GM18909 (cell line): ENCODE measurements around the gene OLFM2.
A peak's percentile ranks its signal among the peaks of the same experiment; 100 is the strongest.
"Not testable (repeated sequence)": the region's sequence is repeated elsewhere in the genome, so short reads cannot be mapped to it uniquely, and the experiment has no call there.

Source experiments
- ATAC-seq: cut with Tn5 transposase; IDR thresholded peaks from one replicate; pipeline ENCODE4 v1.9.1; 2021; ENCODE audit warnings: mild to moderate bottlenecking; ENCODE audit not compliant: unreplicated experiment, poor library complexity

The OLFM2 gene

GRCh38 chr19:9945319-9945966, 9.1 kb upstream of the OLFM2 start:
- no peak for ATAC-seq

GRCh38 chr19:9943744-9944143, 7.4 kb upstream of the OLFM2 start:
- ATAC-seq: no peak

- no peak for ATAC-seq
Observed at GRCh38 chr19:9941671-9942070, 5.4 kb upstream of the OLFM2 start.

- ATAC-seq: no peak
Observed at GRCh38 chr19:9941231-9941630, 4.9 kb upstream of the OLFM2 start.

GRCh38 chr19:9940778-9941177, 4.5 kb upstream of the OLFM2 start:
- ATAC-seq: no peak

GRCh38 chr19:9939301-9939913, 3.1 kb upstream of the OLFM2 start:
- no peak for ATAC-seq

- ATAC-seq: no peak
Observed at GRCh38 chr19:9937001-9937411, 691 bp upstream of the OLFM2 start.

- ATAC-seq: no peak
Observed at GRCh38 chr19:9935506-9936325, 599 bp downstream of the OLFM2 start.

- no peak for ATAC-seq
Observed at GRCh38 chr19:9934132-9934950, 2.0 kb downstream of the OLFM2 start.

- no peak for ATAC-seq
Observed at GRCh38 chr19:9932835-9933234, 3.5 kb downstream of the OLFM2 start.

GRCh38 chr19:9931629-9932028, 4.7 kb downstream of the OLFM2 start:
- no peak for ATAC-seq

- ATAC-seq: no peak
Observed at GRCh38 chr19:9923440-9923839, 12.9 kb downstream of the OLFM2 start.

- ATAC-seq: not testable (repeated sequence)
Observed at GRCh38 chr19:9922782-9923379, 13.4 kb downstream of the OLFM2 start.

GRCh38 chr19:9917321-9917720, 19.0 kb downstream of the OLFM2 start:
- no peak for ATAC-seq

- ATAC-seq: no peak
Observed at GRCh38 chr19:9916719-9917118, 19.6 kb downstream of the OLFM2 start.

GRCh38 chr19:9914315-9915207, 21.8 kb downstream of the OLFM2 start:
- ATAC-seq: peak; percentile 55

- no peak for ATAC-seq
Observed at GRCh38 chr19:9914001-9914314, 22.4 kb downstream of the OLFM2 start.

- no peak for ATAC-seq
Observed at GRCh38 chr19:9913237-9914000, 22.9 kb downstream of the OLFM2 start.
